Osteoblast (primary cell): Measurements from ENCODE around the gene CSF2RB. TPM values are rescaled to one million over a fixed set of nuclear protein-coding genes. Genes with fewer than 3 reads are reported as not detected.

Experiments used
- DNase-seq: peaks from one replicate; pipeline ENCODE4 v3.0.0; 2011; ENCODE audit warnings: low spot score, mixed read lengths; ENCODE audit not compliant: insufficient read length; ENCODE audit errors: missing footprints
- H2AFZ ChIP-seq: 2 replicates; pipeline ENCODE4 v1.6.0; 2011; ENCODE audit warnings: mild to moderate bottlenecking, low read length
- H3K27ac ChIP-seq: 2 replicates; pipeline ENCODE4 v1.5.1; 2011; ENCODE audit warnings: mild to moderate bottlenecking, low read depth, low read length, moderate library complexity
- H3K27me3 ChIP-seq: 2 replicates; pipeline ENCODE4 v1.6.0; 2012; ENCODE audit warnings: mild to moderate bottlenecking, control low read depth, inconsistent platforms, low read length, moderate library complexity; ENCODE audit not compliant: insufficient read depth
- H3K36me3 ChIP-seq: 2 replicates; pipeline ENCODE4 v1.5.1; 2011; ENCODE audit warnings: mild to moderate bottlenecking, low read length, control low read depth, moderate library complexity; ENCODE audit not compliant: insufficient read depth
- H3K4me1 ChIP-seq: 2 replicates; pipeline ENCODE4 v1.5.1; 2011; ENCODE audit warnings: mild to moderate bottlenecking, low read length, control low read depth, moderate library complexity; ENCODE audit not compliant: insufficient read depth
- H3K4me2 ChIP-seq: 2 replicates; pipeline ENCODE4 v1.6.0; 2011; ENCODE audit warnings: mild to moderate bottlenecking, low read length; ENCODE audit not compliant: insufficient read depth
- H3K4me3 ChIP-seq: fragments of 200-600 bp; sonication (generic); 3 replicates; pipeline ENCODE4 v1.5.1; 2012; ENCODE audit warnings: mild to moderate bottlenecking, low read length, inconsistent platforms; ENCODE audit not compliant: insufficient read depth
- H3K79me2 ChIP-seq: 2 replicates; pipeline ENCODE4 v1.6.0; 2012; ENCODE audit warnings: mild to moderate bottlenecking, low read length, control low read depth, inconsistent platforms; ENCODE audit not compliant: insufficient read depth
- H3K9me3 ChIP-seq: 2 replicates; pipeline ENCODE4 v1.5.1; 2011; ENCODE audit warnings: low read depth, low read length, control low read depth
- H4K20me1 ChIP-seq: 2 replicates; pipeline ENCODE4 v1.6.0; 2012; ENCODE audit warnings: mild to moderate bottlenecking, low read length, control low read depth; ENCODE audit not compliant: insufficient read depth
- total RNA-seq: library from RNA; depleted of rRNA; stranded (reverse); fragments of >200 nt; gene quantifications from 2 replicates; pipeline ENCODE4 v1.2.3, GENCODE V29; 2012
- TF ChIP-seq, protein P1 (sequence below): IDR thresholded peaks from 2 replicates; pipeline ENCODE4 v1.5.1; 2011; ENCODE audit warnings: mild to moderate bottlenecking, low read depth, low read length, moderate library complexity; ENCODE audit errors: extremely low read depth

Gene CSF2RB
- total RNA-seq, 1 donor: 1.1 TPM

DNA sequence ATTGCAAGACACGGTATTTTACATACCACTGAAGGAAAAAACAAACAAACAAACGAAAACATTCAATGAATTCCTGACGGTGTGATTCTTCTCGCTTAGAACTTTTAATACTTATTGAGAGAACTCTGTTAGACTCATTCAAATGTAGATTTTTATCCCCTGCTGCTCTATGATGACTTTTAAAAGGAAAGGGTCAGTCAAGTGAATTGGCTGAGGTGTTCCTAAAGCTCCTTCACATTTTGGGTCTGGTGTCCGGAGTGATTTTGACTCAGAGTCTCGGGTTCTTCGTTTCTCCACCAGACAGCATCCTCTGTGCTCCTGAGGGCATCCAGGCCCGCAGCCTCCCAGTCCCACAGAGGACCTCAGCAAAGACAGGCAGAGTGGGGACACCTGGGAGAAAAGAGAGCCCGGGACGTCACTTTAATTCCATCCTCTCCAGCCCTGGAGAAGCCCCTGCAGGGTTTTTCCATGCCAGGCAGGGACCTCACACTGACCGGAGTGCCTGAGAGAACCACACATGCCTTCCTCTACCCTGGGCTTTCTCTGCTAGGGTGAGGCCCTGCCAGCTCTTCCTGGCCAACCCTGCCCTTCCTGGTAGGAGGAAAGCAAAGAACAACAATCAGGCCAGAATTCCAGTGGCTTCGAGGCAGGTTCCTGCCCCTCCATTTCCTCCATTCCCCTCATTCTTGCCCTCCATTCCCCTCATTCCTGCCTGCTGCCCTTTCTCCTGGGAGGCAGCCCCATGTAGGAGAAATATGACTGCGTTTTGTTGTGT lies 1.4 kb upstream of the CSF2RB start:
- Histone ChIP-seq H3K4me3 (no peak overlapping the region), H3K36me3 (no peaks in the 10 kb centered on the region), H3K79me2 (no peaks in the 10 kb centered on the region), H3K4me1 (peaks cover 13% of the 10 kb centered on the region), H3K9me3 (no peaks in the 10 kb centered on the region), H3K27me3 (peaks cover 9% of the 10 kb centered on the region), H4K20me1 (no peaks in the 10 kb centered on the region), H3K4me2 (no peak overlapping the region), H3K27ac (no peak overlapping the region), H2AFZ (peak overlapping the region; percentile 38)
- peak; percentile 13 for DNase-seq
- TF ChIP-seq, protein P1, sequence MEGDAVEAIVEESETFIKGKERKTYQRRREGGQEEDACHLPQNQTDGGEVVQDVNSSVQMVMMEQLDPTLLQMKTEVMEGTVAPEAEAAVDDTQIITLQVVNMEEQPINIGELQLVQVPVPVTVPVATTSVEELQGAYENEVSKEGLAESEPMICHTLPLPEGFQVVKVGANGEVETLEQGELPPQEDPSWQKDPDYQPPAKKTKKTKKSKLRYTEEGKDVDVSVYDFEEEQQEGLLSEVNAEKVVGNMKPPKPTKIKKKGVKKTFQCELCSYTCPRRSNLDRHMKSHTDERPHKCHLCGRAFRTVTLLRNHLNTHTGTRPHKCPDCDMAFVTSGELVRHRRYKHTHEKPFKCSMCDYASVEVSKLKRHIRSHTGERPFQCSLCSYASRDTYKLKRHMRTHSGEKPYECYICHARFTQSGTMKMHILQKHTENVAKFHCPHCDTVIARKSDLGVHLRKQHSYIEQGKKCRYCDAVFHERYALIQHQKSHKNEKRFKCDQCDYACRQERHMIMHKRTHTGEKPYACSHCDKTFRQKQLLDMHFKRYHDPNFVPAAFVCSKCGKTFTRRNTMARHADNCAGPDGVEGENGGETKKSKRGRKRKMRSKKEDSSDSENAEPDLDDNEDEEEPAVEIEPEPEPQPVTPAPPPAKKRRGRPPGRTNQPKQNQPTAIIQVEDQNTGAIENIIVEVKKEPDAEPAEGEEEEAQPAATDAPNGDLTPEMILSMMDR: no peak

DNA sequence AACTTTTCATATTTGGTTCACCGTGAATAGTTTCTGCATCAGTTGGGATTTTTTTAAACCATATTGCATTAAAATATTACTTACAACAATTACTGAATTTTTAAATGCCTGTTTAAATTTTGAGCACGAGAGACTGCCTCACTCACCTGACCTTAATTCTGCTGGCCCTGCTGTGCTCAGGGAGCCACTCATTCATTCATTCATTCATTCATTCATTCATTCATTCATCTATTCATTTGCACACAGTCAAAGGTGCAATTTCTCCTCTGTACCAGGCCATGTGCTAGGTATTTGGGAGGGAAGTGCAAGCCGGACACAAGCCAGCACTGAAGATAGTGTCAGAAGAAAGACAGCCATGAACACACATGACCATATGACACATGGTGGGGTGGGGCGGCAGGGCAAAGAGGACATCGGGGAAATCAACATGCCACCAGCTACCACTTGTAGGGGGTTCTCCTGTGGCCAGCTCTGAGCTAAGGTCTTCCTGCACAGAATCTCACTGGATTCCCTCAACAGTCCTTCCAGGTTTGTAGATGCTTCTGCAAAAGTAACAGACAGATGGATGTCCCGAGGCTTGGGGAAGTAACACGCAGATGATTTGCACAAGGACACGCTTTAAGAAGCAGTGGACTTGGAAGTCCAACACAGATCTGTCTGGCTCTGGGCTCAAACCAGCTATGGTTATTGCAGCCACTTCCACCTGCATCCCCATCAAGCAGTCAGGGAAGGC lies 568 bp upstream of the CSF2RB start:
- H2AFZ ChIP-seq: no peak overlapping the region
- peak overlapping the region; percentile 31 for H3K4me2 ChIP-seq
- peak; percentile 69 for DNase-seq
- H3K27me3 ChIP-seq: peaks cover 6% of the 10 kb centered on the region
- H4K20me1 ChIP-seq: no peaks in the 10 kb centered on the region
- no peaks in the 10 kb centered on the region for H3K9me3 ChIP-seq
- no peak overlapping the region for H3K4me3 ChIP-seq
- peaks cover 13% of the 10 kb centered on the region for H3K4me1 ChIP-seq
- TF ChIP-seq, protein P1: no peak
- H3K36me3 ChIP-seq: no peaks in the 10 kb centered on the region
- H3K27ac ChIP-seq: no peak overlapping the region
- no peaks in the 10 kb centered on the region for H3K79me2 ChIP-seq

DNA sequence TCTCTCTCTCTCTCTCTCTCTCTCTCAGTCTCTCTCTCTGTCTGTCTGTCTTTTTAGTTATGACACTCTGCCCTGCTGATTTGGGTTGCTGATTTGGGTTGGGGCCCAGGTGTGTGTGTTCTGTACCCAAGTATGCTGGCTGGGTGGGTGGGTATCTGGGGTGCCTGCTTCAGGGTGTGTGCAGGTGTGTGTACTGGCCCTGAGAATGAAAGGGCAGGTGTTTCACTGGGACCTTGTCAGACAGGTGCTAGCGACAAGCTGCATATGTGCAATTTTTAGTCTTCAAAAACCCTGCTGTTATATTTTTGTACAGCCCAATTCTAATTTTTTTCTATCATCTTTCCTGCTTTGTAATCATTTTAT lies 943 bp downstream of the CSF2RB start:
- TF ChIP-seq, protein P1: no peak
- H3K4me3 ChIP-seq: no peak overlapping the region
- H3K27me3 ChIP-seq: peaks cover 3% of the 10 kb centered on the region
- no peaks in the 10 kb centered on the region for H3K36me3 ChIP-seq
- peak; percentile 29 for DNase-seq
- H3K9me3 ChIP-seq: no peaks in the 10 kb centered on the region
- H2AFZ ChIP-seq: no peak overlapping the region
- no peak overlapping the region for H3K27ac ChIP-seq
- no peaks in the 10 kb centered on the region for H3K79me2 ChIP-seq
- peaks cover 13% of the 10 kb centered on the region for H3K4me1 ChIP-seq
- no peak overlapping the region for H3K4me2 ChIP-seq
- H4K20me1 ChIP-seq: no peaks in the 10 kb centered on the region

DNA sequence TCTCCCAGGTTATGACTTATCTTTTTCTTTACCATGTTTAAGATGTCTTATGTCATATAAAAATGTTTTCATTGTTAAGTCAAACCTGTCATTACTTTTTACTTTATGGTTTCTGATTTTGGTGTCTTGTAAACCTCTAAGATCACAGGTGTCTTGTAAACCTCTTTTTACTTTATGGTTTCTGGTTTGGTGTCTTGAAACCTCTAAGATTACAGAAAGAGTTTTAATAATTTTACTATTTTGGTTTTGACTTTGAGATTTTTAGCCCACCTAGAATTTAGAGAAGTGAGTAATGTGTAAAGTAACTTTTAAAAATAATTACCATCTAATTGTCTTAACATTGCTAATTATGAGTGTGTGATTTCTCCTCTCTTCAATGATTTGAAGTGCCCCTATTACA lies 2.6 kb downstream of the CSF2RB start:
- Histone ChIP-seq H3K4me3 (no peak overlapping the region), H3K4me1 (peaks cover 13% of the 10 kb centered on the region), H3K9me3 (no peaks in the 10 kb centered on the region), H3K79me2 (no peaks in the 10 kb centered on the region), H4K20me1 (no peaks in the 10 kb centered on the region), H3K4me2 (no peak overlapping the region), H3K36me3 (no peaks in the 10 kb centered on the region), H3K27me3 (peaks cover 3% of the 10 kb centered on the region), H3K27ac (no peak overlapping the region), H2AFZ (no peak overlapping the region)
- peak; percentile 45 for DNase-seq
- TF ChIP-seq, protein P1: no peak
